IMR-90 (cell line): ENCODE data around the gene ACAP2.

ENCODE experiments used
- BHLHE40 ChIP-seq: fragments of 150-350 bp; IDR thresholded peaks from 2 replicates; pipeline ENCODE4 v1.6.1; 2016; ENCODE audit warnings: mild to moderate bottlenecking, low read depth, low read length
- CEBPB ChIP-seq: IDR thresholded peaks from 2 replicates; pipeline ENCODE4 v1.6.1; 2012; ENCODE audit warnings: low read depth, low read length, improper control_type of control experiment
- MAZ ChIP-seq: IDR thresholded peaks from 2 replicates; pipeline ENCODE4 v1.6.1; 2012; ENCODE audit warnings: low read depth, mild to moderate bottlenecking, low read length, improper control_type of control experiment, moderate library complexity, borderline replicate concordance
- POLR2A ChIP-seq: IDR thresholded peaks from 2 replicates; pipeline ENCODE4 v1.6.1; 2012; ENCODE audit warnings: mild to moderate bottlenecking, low read depth, low read length
- RAD21 ChIP-seq: IDR thresholded peaks from 2 replicates; pipeline ENCODE4 v1.6.1; 2012; ENCODE audit warnings: low read length, improper control_type of control experiment
- RFX5 ChIP-seq: IDR thresholded peaks from 2 replicates; pipeline ENCODE4 v1.8.0; 2012; ENCODE audit warnings: low read depth, mild to moderate bottlenecking, low read length, moderate library complexity
- SMC3 ChIP-seq: fragments of 150-350 bp; IDR thresholded peaks from 2 replicates; pipeline ENCODE4 v1.6.1; 2016; ENCODE audit warnings: low read depth, mild to moderate bottlenecking, antibody characterized with exemption, low read length, moderate library complexity
- TF ChIP-seq, protein P1 (sequence below): conservative IDR thresholded peaks from 2 replicates; pipeline ENCODE4 v1.5.1; 2012; ENCODE audit warnings: mild to moderate bottlenecking, low read depth, low read length, improper control_type of control experiment

GRCh38 chr3:195385526-195385925 lies 57.3 kb downstream of the ACAP2 start:
- TF ChIP-seq RAD21 (no peak), POLR2A (no peak), MAZ (no peak), CEBPB (no peak), BHLHE40 (no peak), RFX5 (no peak), SMC3 (no peak)
- TF ChIP-seq, protein P1, sequence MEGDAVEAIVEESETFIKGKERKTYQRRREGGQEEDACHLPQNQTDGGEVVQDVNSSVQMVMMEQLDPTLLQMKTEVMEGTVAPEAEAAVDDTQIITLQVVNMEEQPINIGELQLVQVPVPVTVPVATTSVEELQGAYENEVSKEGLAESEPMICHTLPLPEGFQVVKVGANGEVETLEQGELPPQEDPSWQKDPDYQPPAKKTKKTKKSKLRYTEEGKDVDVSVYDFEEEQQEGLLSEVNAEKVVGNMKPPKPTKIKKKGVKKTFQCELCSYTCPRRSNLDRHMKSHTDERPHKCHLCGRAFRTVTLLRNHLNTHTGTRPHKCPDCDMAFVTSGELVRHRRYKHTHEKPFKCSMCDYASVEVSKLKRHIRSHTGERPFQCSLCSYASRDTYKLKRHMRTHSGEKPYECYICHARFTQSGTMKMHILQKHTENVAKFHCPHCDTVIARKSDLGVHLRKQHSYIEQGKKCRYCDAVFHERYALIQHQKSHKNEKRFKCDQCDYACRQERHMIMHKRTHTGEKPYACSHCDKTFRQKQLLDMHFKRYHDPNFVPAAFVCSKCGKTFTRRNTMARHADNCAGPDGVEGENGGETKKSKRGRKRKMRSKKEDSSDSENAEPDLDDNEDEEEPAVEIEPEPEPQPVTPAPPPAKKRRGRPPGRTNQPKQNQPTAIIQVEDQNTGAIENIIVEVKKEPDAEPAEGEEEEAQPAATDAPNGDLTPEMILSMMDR: no peak
